ENCODE data around the gene ORC4. TPM values are rescaled to one million over a fixed set of nuclear protein-coding genes. Genes with fewer than 3 reads are reported as not detected.

The ORC4 gene
- total RNA-seq, 6 experiments from 2014 or later, result 26.2 to 35.4 (median 32.8) TPM

GRCh38 chr2:147910990-147911473 lies 109.5 kb downstream of the ORC4 start:
- TF ChIP-seq CTCF (IDR thresholded peaks at IDR 0.05), result peak; percentile 94
- Mint-ChIP-seq H3K27ac (peak overlapping the region; percentile 25; the same call in 1 of the 2 replicates), H3K36me3 (ENCODE audit: low read depth) (no peaks in the 10 kb centered on the region), H3K4me1 (ENCODE audit: low read depth) (peaks cover 9% of the 10 kb centered on the region), H3K27me3 (ENCODE audit: insufficient read depth) (no peaks in the 10 kb centered on the region), H3K4me3 (no peak overlapping the region), H3K9me3 (no peaks in the 10 kb centered on the region)
- peak; percentile 68 for DNase-seq

GRCh38 chr2:147909178-147909577 lies 111.4 kb downstream of the ORC4 start:
- H3K4me3 Mint-ChIP-seq, result no peak overlapping the region
- no peaks in the 10 kb centered on the region for H3K27me3 Mint-ChIP-seq (ENCODE audit: insufficient read depth)
- H3K36me3 Mint-ChIP-seq (ENCODE audit: low read depth), result no peaks in the 10 kb centered on the region
- H3K4me1 Mint-ChIP-seq (ENCODE audit: low read depth), result peaks cover 9% of the 10 kb centered on the region
- no peak for TF ChIP-seq CTCF (IDR thresholded peaks at IDR 0.05)
- H3K9me3 Mint-ChIP-seq, result no peaks in the 10 kb centered on the region
- no peak for DNase-seq
- H3K27ac Mint-ChIP-seq, result no peak overlapping the region

- Mint-ChIP-seq H3K27me3 (ENCODE audit: insufficient read depth) (no peaks in the 10 kb centered on the region), H3K27ac (no peak overlapping the region), H3K4me1 (ENCODE audit: low read depth) (no peaks in the 10 kb centered on the region), H3K36me3 (ENCODE audit: low read depth) (no peaks in the 10 kb centered on the region), H3K9me3 (no peaks in the 10 kb centered on the region), H3K4me3 (no peak overlapping the region)
- no peak for DNase-seq
- TF ChIP-seq CTCF (IDR thresholded peaks at IDR 0.05), result no peak
These were observed 116.5 kb downstream of the ORC4 start for GRCh38 chr2:147904051-147904450.

GRCh38 chr2:147888680-147889079 lies 131.9 kb downstream of the ORC4 start:
- Mint-ChIP-seq H3K36me3 (ENCODE audit: low read depth) (no peaks in the 10 kb centered on the region), H3K27ac (no peak overlapping the region), H3K27me3 (ENCODE audit: insufficient read depth) (no peaks in the 10 kb centered on the region), H3K9me3 (no peaks in the 10 kb centered on the region), H3K4me3 (no peak overlapping the region), H3K4me1 (ENCODE audit: low read depth) (peaks cover 6% of the 10 kb centered on the region)
- DNase-seq, result no peak
- TF ChIP-seq CTCF (IDR thresholded peaks at IDR 0.05), result no peak

- DNase-seq, result no peak
- no peak for TF ChIP-seq CTCF (IDR thresholded peaks at IDR 0.05)
- Mint-ChIP-seq H3K4me3 (no peak overlapping the region), H3K27ac (no peak overlapping the region), H3K9me3 (no peaks in the 10 kb centered on the region), H3K4me1 (ENCODE audit: low read depth) (peaks cover 6% of the 10 kb centered on the region), H3K27me3 (ENCODE audit: insufficient read depth) (no peaks in the 10 kb centered on the region), H3K36me3 (ENCODE audit: low read depth) (no peaks in the 10 kb centered on the region)
These were observed 134.4 kb downstream of the ORC4 start for GRCh38 chr2:147886136-147886535.

- H3K27ac Mint-ChIP-seq, result no peak overlapping the region
- H3K9me3 Mint-ChIP-seq, result no peaks in the 10 kb centered on the region
- peaks cover 6% of the 10 kb centered on the region for H3K4me1 Mint-ChIP-seq (ENCODE audit: low read depth)
- DNase-seq, result no peak
- H3K27me3 Mint-ChIP-seq (ENCODE audit: insufficient read depth), result no peaks in the 10 kb centered on the region
- no peaks in the 10 kb centered on the region for H3K36me3 Mint-ChIP-seq (ENCODE audit: low read depth)
- H3K4me3 Mint-ChIP-seq, result no peak overlapping the region
- no peak for TF ChIP-seq CTCF (IDR thresholded peaks at IDR 0.05)
These were observed 135.7 kb downstream of the ORC4 start for GRCh38 chr2:147884830-147885229.
